IMR-90 (cell line): Measurements from ENCODE around the gene ENPP3. TPM values are rescaled to one million over a fixed set of nuclear protein-coding genes. Genes with fewer than 3 reads are reported as not detected.

Experiments
- ATAC-seq: fragments of 200-7000 bp; cut with Tn5 transposase; 2 replicates; pipeline ENCODE4 v1.9.1; 2020; ENCODE audit warnings: low read depth, mild to moderate bottlenecking, moderate library complexity
- BruUV-seq: library from RNA; stranded (reverse); fragments of 400-500 nt; replicated peaks from 2 replicates; lab custom pipeline; 2021; lab: Mats Ljungman, UMichigan
- CTCF ChIA-PET: fragments of 300-600 bp; formaldehyde crosslinking; extraction: SDS; loops from one replicate; lab custom pipeline; 2021; ENCODE audit warnings: antibody characterized with exemption; lab: Yijun Ruan, JAX
- POLR2A ChIA-PET: fragments of 300-600 bp; sonication (Branson Sonifier 250); formaldehyde crosslinking; loops from one replicate; lab custom pipeline; 2022; ENCODE audit warnings: antibody characterized with exemption; ENCODE audit not compliant: unreplicated experiment; lab: Charles Lee
- DNase-seq: peaks from one replicate; pipeline ENCODE4 v3.0.0; 2013
- H2AFZ ChIP-seq: replicated peaks from 2 replicates; pipeline ENCODE3; 2013; ENCODE audit warnings: low read length, mild to moderate bottlenecking; ENCODE audit not compliant: poor library complexity
- H2AK5ac ChIP-seq: 2 replicates; pipeline ENCODE4 v1.6.1; 2013; ENCODE audit warnings: low read depth, low read length, inconsistent platforms
- H2AK9ac ChIP-seq: replicated peaks from 2 replicates; pipeline ENCODE3; 2013; ENCODE audit warnings: mild to moderate bottlenecking, low read depth, low read length, moderate library complexity; ENCODE audit not compliant: poor library complexity
- H2BK120ac ChIP-seq: 2 replicates; pipeline ENCODE4 v1.6.1; 2013; ENCODE audit warnings: low read depth, low read length, inconsistent platforms
- H2BK15ac ChIP-seq: 3 replicates; pipeline ENCODE4 v1.6.1; 2013; ENCODE audit warnings: low read depth, low read length, inconsistent platforms
- H2BK20ac ChIP-seq: 2 replicates; pipeline ENCODE4 v1.6.1; 2013; ENCODE audit warnings: low read depth, mild to moderate bottlenecking, inconsistent platforms, low read length, moderate library complexity
- H2BK5ac ChIP-seq: 2 replicates; pipeline ENCODE4 v1.6.1; 2013; ENCODE audit warnings: mild to moderate bottlenecking, low read depth, low read length, inconsistent platforms; ENCODE audit not compliant: poor library complexity, severe bottlenecking
- H3K14ac ChIP-seq: replicated peaks from 2 replicates; pipeline ENCODE4 v1.6.1; 2013; ENCODE audit warnings: low read depth, low read length, inconsistent platforms
- H3K18ac ChIP-seq: 2 replicates; pipeline ENCODE4 v1.6.1; 2013; ENCODE audit warnings: low read depth, low read length, control low read depth
- H3K23ac ChIP-seq: 2 replicates; pipeline ENCODE4 v1.6.1; 2013; ENCODE audit warnings: low read depth, low read length, inconsistent platforms
- H3K27ac ChIP-seq: 2 replicates; pipeline ENCODE4 v1.5.1; 2013; ENCODE audit warnings: mild to moderate bottlenecking, control low read depth, low read length; ENCODE audit not compliant: insufficient read depth
- H3K27me3 ChIP-seq: 2 replicates; pipeline ENCODE4 v1.6.1; 2013; ENCODE audit warnings: low read length; ENCODE audit not compliant: control insufficient read depth, insufficient read depth
- H3K36me3 ChIP-seq: 2 replicates; pipeline ENCODE4 v1.6.1; 2013; ENCODE audit warnings: low read length, mixed read lengths; ENCODE audit not compliant: control insufficient read depth, insufficient read depth
- H3K4ac ChIP-seq: 2 replicates; pipeline ENCODE4 v1.6.1; 2013; ENCODE audit warnings: low read depth, low read length, inconsistent platforms
- H3K4me1 ChIP-seq: 2 replicates; pipeline ENCODE4 v1.6.1; 2013; ENCODE audit warnings: low read length, mixed read lengths; ENCODE audit not compliant: control insufficient read depth, insufficient read depth
- H3K4me2 ChIP-seq: 2 replicates; pipeline ENCODE4 v1.6.1; 2013; ENCODE audit warnings: low read depth, mild to moderate bottlenecking, control low read depth, low read length, moderate library complexity
- H3K4me3 ChIP-seq: 2 replicates; pipeline ENCODE4 v1.5.1; 2013; ENCODE audit warnings: low read depth, mild to moderate bottlenecking, control low read depth, low read length, moderate library complexity; ENCODE audit not compliant: insufficient read depth
- H3K56ac ChIP-seq: 2 replicates; pipeline ENCODE4 v1.6.1; 2013; ENCODE audit warnings: low read length, inconsistent platforms; ENCODE audit not compliant: insufficient read depth; ENCODE audit errors: extremely low read depth
- H3K79me1 ChIP-seq, 2 experiments: 2 replicates each; pipeline ENCODE4 v1.6.1; 2013; ENCODE audit warnings: low read length in 2 of 2, inconsistent platforms in 1 of 2, low read depth in 1 of 2
- H3K9ac ChIP-seq: 2 replicates; pipeline ENCODE4 v1.6.1; 2013; ENCODE audit warnings: low read depth, low read length, control low read depth
- H3K9me1 ChIP-seq: 2 replicates; pipeline ENCODE4 v1.6.1; 2013; ENCODE audit warnings: low read length, inconsistent platforms; ENCODE audit not compliant: insufficient read depth
- H3K9me3 ChIP-seq: 2 replicates; pipeline ENCODE4 v1.6.1; 2013; ENCODE audit warnings: low read length; ENCODE audit not compliant: control insufficient read depth, insufficient read depth
- H4K20me1 ChIP-seq: 2 replicates; pipeline ENCODE4 v1.6.1; 2013; ENCODE audit warnings: low read length, inconsistent platforms; ENCODE audit not compliant: insufficient read depth
- H4K5ac ChIP-seq: 2 replicates; pipeline ENCODE4 v1.6.1; 2013; ENCODE audit warnings: mild to moderate bottlenecking, low read depth, low read length, control low read depth
- H4K8ac ChIP-seq, 2 experiments: 2 replicates each; pipeline ENCODE4 v1.6.1; 2013; ENCODE audit warnings: low read depth in 2 of 2, low read length in 2 of 2, control low read depth in 1 of 2, inconsistent platforms in 1 of 2
- H4K91ac ChIP-seq: 2 replicates; pipeline ENCODE4 v1.6.1; 2013; ENCODE audit warnings: low read depth, low read length, inconsistent platforms; ENCODE audit not compliant: insufficient read depth
- CEBPB ChIP-seq: IDR thresholded peaks from 2 replicates; pipeline ENCODE4 v1.6.1; 2012; ENCODE audit warnings: low read depth, low read length, improper control_type of control experiment
- CHD1 ChIP-seq: IDR thresholded peaks from 2 replicates; pipeline ENCODE4 v1.6.1; 2012; ENCODE audit warnings: low read depth, low read length, improper control_type of control experiment
- FOS ChIP-seq: fragments of 150-350 bp; IDR thresholded peaks from 2 replicates; pipeline ENCODE4 v1.6.1; 2016; ENCODE audit warnings: low read depth, low read length
- MAZ ChIP-seq: IDR thresholded peaks from 2 replicates; pipeline ENCODE4 v1.6.1; 2012; ENCODE audit warnings: low read depth, mild to moderate bottlenecking, low read length, improper control_type of control experiment, moderate library complexity, borderline replicate concordance
- NFE2L2 ChIP-seq: fragments of 150-350 bp; IDR thresholded peaks from 2 replicates; pipeline ENCODE4 v1.6.1; 2016; ENCODE audit warnings: low read depth, mild to moderate bottlenecking, low read length
- POLR2A ChIP-seq: IDR thresholded peaks from 2 replicates; pipeline ENCODE4 v1.6.1; 2012; ENCODE audit warnings: mild to moderate bottlenecking, low read depth, low read length
- RAD21 ChIP-seq: IDR thresholded peaks from 2 replicates; pipeline ENCODE4 v1.6.1; 2012; ENCODE audit warnings: low read length, improper control_type of control experiment
- RCOR1 ChIP-seq: IDR thresholded peaks from 2 replicates; pipeline ENCODE4 v1.6.1; 2012; ENCODE audit warnings: mild to moderate bottlenecking, low read length, improper control_type of control experiment; ENCODE audit not compliant: insufficient replicate concordance
- RFX5 ChIP-seq: IDR thresholded peaks from 2 replicates; pipeline ENCODE4 v1.8.0; 2012; ENCODE audit warnings: low read depth, mild to moderate bottlenecking, low read length, moderate library complexity
- SMC3 ChIP-seq: fragments of 150-350 bp; IDR thresholded peaks from 2 replicates; pipeline ENCODE4 v1.6.1; 2016; ENCODE audit warnings: low read depth, mild to moderate bottlenecking, antibody characterized with exemption, low read length, moderate library complexity
- WGBS, 2 experiments: methylation state at CpG; one replicate each; pipeline versions ENCODE4 v1.1.5 to v1.1.7; 2013; ENCODE audit warnings: missing lambda C conversion rate in 2 of 2; ENCODE audit not compliant: insufficient read length in 1 of 2; ENCODE audit errors: extremely low coverage in 2 of 2; 5-methylcytosine and 5-hydroxymethylcytosine counted together
- dilution Hi-C: fragments of 300-500 bp; cut with HindIII; formaldehyde crosslinking; loops from one replicate; pipeline ENCODE4 v1.14.3; 2018; ENCODE audit warnings: low sequenced_read_pairs; ENCODE audit not compliant: unreplicated experiment
- in situ Hi-C: fragments of 300-500 bp; cut with MboI; formaldehyde crosslinking; loops from 3 replicates; pipeline ENCODE4 v1.14.3; 2019; ENCODE audit warnings: low sequenced_read_pairs, inconsistent platforms, mixed read lengths
- intact Hi-C: fragments of 100-400 bp; cut with micrococcal nuclease; formaldehyde crosslinking; loops from 2 replicates; pipeline ENCODE4 v1.10.0; 2022
- polyA plus RNA-seq, 3 experiments: library from polyadenylated mRNA; depleted of rRNA; stranded (reverse); fragments of >200 nt; gene quantifications; 2 replicates each; pipeline ENCODE4 v1.2.3, GENCODE V29; 2012; ENCODE audit warnings: low replicate concordance in 1 of 3
- total RNA-seq: library from RNA; depleted of rRNA; stranded (reverse); fragments of >200 nt; gene quantifications from 2 replicates; pipeline ENCODE4 v1.2.3, GENCODE V29; 2012
- TF ChIP-seq, protein P1 (sequence below): fragments of 150-350 bp; IDR thresholded peaks from 2 replicates; pipeline ENCODE4 v1.6.1; 2016; ENCODE audit warnings: low read depth, mild to moderate bottlenecking, low read length, moderate library complexity, borderline replicate concordance

ENPP3 gene
- total and polyA plus RNA-seq, 2 of the 4 experiments (the other 2 are of a cell fraction): under 0.01 to 0.05 TPM

DNA sequence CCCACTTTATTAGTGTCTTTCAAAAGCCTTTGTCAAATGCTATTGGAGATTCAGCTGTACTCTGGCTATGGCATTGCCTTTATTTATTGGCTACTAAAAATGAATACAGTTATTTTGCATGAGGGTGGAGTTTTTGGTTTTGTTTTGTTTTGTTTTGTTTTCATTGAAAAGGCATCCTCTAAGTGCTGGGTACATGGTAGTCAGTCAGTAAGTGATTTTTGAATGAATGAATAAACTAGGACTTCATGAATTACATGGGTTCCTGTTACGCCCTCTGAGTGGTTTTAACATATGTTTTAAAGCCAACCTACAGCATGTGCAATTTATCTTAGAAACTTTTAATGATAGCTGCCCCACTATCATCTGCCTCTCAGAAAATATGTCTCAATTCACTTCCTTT is 131.9 kb downstream of the ENPP3 start:
- Histone ChIP-seq H3K14ac (no peak overlapping the region), H2BK120ac (no peak overlapping the region), H3K4ac (no peak overlapping the region), H4K5ac (no peak overlapping the region), H3K18ac (no peak overlapping the region), H2AK5ac (no peak overlapping the region), H4K20me1 (no peaks in the 10 kb centered on the region), H2AFZ (no peak overlapping the region), H2BK20ac (no peak overlapping the region), H3K4me2 (no peak overlapping the region), H3K9me1 (no peaks in the 10 kb centered on the region), H4K91ac (no peak overlapping the region), H3K27ac (no peak overlapping the region), H3K9ac (no peak overlapping the region), H4K8ac (no peak overlapping the region), H3K9me3 (no peaks in the 10 kb centered on the region), H3K56ac (no peak overlapping the region), H3K4me1 (peaks cover 2% of the 10 kb centered on the region; the same call in 1 of the 2 replicates), H2BK15ac (no peak overlapping the region), H3K23ac (no peak overlapping the region), H3K4me3 (no peak overlapping the region), H3K79me1 (no peaks in the 10 kb centered on the region), H2BK5ac (no peak overlapping the region), H3K27me3 (no peaks in the 10 kb centered on the region; the same call in 1 of the 2 replicates), H2AK9ac (no peak overlapping the region), H3K36me3 (no peaks in the 10 kb centered on the region)
- ChIA-PET CTCF (no interaction called here), POLR2A (no interaction called here)
- no TSS peak for BruUV-seq
- in situ Hi-C loops (no loop called here), intact Hi-C loops (no loop called here), dilution Hi-C loops (no loop called here)
- no CpG with 5 or more reads among the region's 1 CpG for WGBS, 2 experiments
- no peak for ATAC-seq
- no peak for DNase-seq
- TF ChIP-seq CHD1 (no peak), RFX5 (no peak), CEBPB (no peak), NFE2L2 (no peak), MAZ (no peak), RAD21 (no peak), RCOR1 (no peak), FOS (no peak), POLR2A (no peak), SMC3 (no peak)
- TF ChIP-seq, protein P1, sequence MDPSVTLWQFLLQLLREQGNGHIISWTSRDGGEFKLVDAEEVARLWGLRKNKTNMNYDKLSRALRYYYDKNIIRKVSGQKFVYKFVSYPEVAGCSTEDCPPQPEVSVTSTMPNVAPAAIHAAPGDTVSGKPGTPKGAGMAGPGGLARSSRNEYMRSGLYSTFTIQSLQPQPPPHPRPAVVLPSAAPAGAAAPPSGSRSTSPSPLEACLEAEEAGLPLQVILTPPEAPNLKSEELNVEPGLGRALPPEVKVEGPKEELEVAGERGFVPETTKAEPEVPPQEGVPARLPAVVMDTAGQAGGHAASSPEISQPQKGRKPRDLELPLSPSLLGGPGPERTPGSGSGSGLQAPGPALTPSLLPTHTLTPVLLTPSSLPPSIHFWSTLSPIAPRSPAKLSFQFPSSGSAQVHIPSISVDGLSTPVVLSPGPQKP: no peak
